IMR-90 (cell line): ENCODE data around the gene CCDC170.

Experiments
- CEBPB ChIP-seq: IDR thresholded peaks from 2 replicates; pipeline ENCODE4 v1.6.1; 2012; ENCODE audit warnings: low read depth, low read length, improper control_type of control experiment
- CTCF ChIP-seq: conservative IDR thresholded peaks from 2 replicates; pipeline ENCODE4 v1.5.1; 2012; ENCODE audit warnings: mild to moderate bottlenecking, low read depth, low read length, improper control_type of control experiment
- FOS ChIP-seq: fragments of 150-350 bp; IDR thresholded peaks from 2 replicates; pipeline ENCODE4 v1.6.1; 2016; ENCODE audit warnings: low read depth, low read length
- MAFK ChIP-seq: IDR thresholded peaks from 2 replicates; pipeline ENCODE4 v1.6.1; 2012; ENCODE audit warnings: low read depth, low read length, improper control_type of control experiment
- NFE2L2 ChIP-seq: fragments of 150-350 bp; IDR thresholded peaks from 2 replicates; pipeline ENCODE4 v1.6.1; 2016; ENCODE audit warnings: low read depth, mild to moderate bottlenecking, low read length
- POLR2A ChIP-seq: IDR thresholded peaks from 2 replicates; pipeline ENCODE4 v1.6.1; 2012; ENCODE audit warnings: mild to moderate bottlenecking, low read depth, low read length
- RAD21 ChIP-seq: IDR thresholded peaks from 2 replicates; pipeline ENCODE4 v1.6.1; 2012; ENCODE audit warnings: low read length, improper control_type of control experiment
- RCOR1 ChIP-seq: IDR thresholded peaks from 2 replicates; pipeline ENCODE4 v1.6.1; 2012; ENCODE audit warnings: mild to moderate bottlenecking, low read length, improper control_type of control experiment; ENCODE audit not compliant: insufficient replicate concordance
- RFX5 ChIP-seq: IDR thresholded peaks from 2 replicates; pipeline ENCODE4 v1.8.0; 2012; ENCODE audit warnings: low read depth, mild to moderate bottlenecking, low read length, moderate library complexity
- SMC3 ChIP-seq: fragments of 150-350 bp; IDR thresholded peaks from 2 replicates; pipeline ENCODE4 v1.6.1; 2016; ENCODE audit warnings: low read depth, mild to moderate bottlenecking, antibody characterized with exemption, low read length, moderate library complexity
- TF ChIP-seq, protein P1 (sequence below): fragments of 150-350 bp; IDR thresholded peaks from 2 replicates; pipeline ENCODE4 v1.6.1; 2017; ENCODE audit warnings: mild to moderate bottlenecking, antibody characterized with exemption, low read length, low read depth

GRCh38 chr6:151624900-151625536 is 131.2 kb downstream of the CCDC170 start:
- TF ChIP-seq RAD21 (no peak), CTCF (no peak), POLR2A (no peak), FOS (no peak), RFX5 (no peak), RCOR1 (no peak), NFE2L2 (no peak), CEBPB (no peak), SMC3 (no peak), MAFK (no peak)
- TF ChIP-seq, protein P1, sequence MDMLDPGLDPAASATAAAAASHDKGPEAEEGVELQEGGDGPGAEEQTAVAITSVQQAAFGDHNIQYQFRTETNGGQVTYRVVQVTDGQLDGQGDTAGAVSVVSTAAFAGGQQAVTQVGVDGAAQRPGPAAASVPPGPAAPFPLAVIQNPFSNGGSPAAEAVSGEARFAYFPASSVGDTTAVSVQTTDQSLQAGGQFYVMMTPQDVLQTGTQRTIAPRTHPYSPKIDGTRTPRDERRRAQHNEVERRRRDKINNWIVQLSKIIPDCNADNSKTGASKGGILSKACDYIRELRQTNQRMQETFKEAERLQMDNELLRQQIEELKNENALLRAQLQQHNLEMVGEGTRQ, result no peak
